HG02943 (cell line): Measurements from ENCODE around the gene MYOD1.

ENCODE experiments used
- ATAC-seq: cut with Tn5 transposase; IDR thresholded peaks from one replicate; pipeline ENCODE4 v1.9.1; 2021; ENCODE audit warnings: mild to moderate bottlenecking, low read depth, moderate library complexity; ENCODE audit not compliant: unreplicated experiment

The MYOD1 gene

DNA sequence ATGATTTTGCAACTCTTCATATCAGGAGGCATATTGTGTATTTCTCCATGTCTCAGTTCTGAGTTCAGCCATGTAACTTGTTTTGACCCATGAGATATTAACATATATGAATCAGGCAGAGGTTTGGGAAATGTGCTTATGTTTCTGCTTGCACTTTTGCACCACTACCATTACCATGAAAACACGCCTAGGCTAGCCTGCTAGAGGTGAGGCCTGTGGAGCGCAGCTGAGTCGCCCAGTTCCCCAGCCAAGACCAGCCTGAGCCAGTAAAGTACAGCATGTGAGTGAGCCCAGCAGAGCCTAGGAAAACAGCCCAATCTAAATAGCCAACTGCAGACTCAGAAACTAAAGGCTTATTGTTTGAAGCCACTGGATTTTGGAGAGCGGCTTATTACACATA is 18.4 kb upstream of the MYOD1 start:
- ATAC-seq: no peak

DNA sequence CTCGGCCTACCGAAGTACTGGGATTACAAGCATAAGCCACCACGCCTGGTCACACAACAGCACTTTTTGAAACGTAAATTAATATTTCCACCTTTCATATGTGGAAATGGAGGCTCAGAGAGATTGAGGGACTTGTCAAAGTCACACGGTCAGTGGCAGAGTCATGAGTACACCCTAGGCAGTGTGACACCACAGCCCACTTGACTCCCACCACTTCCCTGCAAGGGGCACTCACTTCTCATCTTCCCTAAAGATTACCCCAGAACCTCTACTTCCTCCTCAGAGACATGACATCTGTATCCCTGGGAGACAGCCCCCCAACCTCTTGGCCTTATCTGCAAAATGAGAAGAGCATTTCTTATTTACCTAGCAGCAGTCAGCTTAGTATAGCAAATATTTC is 16.5 kb upstream of the MYOD1 start:
- no peak for ATAC-seq

DNA sequence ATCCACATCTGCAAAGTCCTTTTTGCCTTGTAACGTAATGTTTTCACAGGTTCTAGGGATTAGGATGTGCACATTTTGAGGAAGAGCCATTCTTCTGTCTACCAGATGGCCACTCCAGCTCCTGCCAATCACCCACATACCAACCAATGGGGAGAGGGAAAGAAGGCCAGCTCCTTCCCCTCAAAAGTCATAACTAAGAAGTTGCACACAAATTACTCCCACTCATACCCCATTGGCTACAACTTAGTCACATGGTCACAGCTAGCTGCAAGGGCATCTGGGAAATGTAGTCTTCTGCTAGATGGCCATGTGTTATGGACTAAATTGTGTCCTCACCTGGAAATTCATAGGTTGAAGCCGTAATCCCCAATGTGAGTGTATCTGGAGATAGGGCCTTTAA is 15.4 kb upstream of the MYOD1 start:
- ATAC-seq: no peak

GRCh38 chr11:17707830-17708229 is 11.5 kb upstream of the MYOD1 start:
- no peak for ATAC-seq

DNA sequence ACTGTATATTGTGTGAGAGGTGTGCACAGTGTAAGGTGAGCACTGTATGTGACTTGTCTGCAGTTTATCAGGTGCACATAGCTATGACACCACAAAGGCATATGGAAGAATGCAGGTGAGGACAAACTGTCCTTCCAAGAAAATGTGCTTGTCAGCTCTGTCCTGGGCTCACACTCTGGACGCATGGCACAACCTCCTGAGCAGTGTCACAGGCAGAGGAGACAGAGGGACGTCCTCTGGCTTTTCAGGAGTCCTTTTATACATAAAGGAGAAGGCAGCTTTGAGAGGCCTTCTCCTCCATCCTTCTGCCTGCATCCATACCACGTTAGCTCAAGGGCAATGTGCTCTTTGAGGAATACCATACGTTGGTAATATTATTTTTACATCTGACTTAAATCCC is 7.5 kb upstream of the MYOD1 start:
- no peak for ATAC-seq

DNA sequence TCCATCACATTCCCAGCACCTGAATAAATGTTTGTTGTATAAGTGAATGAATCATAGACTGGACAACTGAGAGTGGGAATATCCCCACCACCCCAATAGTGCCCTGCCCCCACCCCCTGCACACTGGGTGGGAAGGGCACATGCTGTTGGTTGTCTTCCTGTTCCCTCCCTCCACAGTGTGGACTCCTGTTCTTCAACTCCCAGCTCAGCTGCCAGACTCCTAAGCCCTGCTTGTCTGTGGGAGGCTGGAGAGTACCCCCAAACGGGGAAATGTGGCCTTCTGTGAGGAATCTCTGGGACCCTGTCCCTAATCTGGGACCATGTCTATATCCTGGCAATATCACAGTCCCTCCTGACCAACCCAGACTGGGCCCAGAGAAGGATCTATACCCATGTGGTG is 5.5 kb upstream of the MYOD1 start:
- ATAC-seq: no peak

DNA sequence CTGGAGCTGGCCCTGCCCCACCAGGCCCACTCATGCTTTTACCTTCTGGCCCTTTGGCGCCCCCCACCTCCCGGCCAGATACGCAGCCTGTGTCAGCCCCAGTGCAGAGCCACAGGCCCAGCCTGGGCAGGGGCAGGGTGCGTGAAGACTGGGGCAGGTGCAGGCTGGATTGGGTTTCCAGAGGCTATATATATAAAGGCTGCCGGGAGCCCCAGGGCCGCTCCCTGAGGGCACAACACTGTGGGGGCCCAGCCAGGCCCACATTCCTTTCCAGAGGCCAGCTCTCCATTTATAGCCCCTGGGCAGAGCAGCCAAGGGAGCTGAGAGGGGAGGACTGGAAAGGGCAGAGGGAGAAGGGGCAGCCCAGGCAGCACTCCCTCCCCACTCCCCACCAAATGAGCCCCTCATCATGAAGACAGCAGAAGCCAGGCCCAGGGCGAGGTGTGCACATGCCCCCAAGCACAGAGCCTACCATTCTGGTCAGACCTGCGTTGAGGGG is 5.0 kb upstream of the MYOD1 start:
- no peak for ATAC-seq

GRCh38 chr11:17714870-17715269 is 4.5 kb upstream of the MYOD1 start:
- no peak for ATAC-seq

- no peak for ATAC-seq
Measured at GRCh38 chr11:17716807-17717206, 2.6 kb upstream of the MYOD1 start.

DNA sequence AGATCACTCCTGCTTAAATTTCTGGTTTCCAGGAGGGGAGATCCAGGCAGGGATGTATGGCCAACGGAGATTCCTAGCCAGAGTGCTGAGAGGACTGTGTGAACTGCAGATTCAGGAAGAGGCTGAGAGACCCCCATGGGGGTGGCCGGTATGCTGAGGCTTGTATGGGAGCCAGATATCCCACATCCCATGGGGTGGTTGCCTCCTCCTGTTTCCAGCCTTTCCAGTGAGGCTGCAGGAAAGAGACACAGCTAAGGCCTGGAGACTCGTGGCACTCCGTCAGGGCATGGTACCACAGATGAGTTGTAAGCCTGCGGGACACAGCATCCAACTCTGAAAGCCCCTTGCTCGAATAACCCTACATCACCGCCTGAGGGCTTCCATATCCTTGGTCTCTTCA is 1.4 kb upstream of the MYOD1 start:
- ATAC-seq: no peak

- no peak for ATAC-seq
Measured at GRCh38 chr11:17718510-17718962, 835 bp upstream of the MYOD1 start.

- ATAC-seq: no peak
Measured at GRCh38 chr11:17719938-17720795, 796 bp downstream of the MYOD1 start.

DNA sequence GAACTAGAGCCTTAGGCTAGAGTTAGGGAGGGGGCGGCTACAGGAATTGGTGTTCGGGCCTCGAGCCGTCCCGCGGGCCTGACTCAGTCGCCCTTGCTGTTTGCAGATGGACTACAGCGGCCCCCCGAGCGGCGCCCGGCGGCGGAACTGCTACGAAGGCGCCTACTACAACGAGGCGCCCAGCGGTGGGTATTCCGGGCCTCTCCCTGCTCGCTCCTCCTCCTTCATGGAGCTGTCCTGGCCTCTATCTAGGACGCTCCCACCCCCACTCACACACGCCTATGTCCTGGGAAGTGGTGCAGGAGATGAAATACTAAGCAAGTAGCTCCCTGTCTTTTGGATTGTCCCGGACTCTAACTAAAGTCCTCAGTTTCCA is 1.4 kb downstream of the MYOD1 start:
- no peak for ATAC-seq

DNA sequence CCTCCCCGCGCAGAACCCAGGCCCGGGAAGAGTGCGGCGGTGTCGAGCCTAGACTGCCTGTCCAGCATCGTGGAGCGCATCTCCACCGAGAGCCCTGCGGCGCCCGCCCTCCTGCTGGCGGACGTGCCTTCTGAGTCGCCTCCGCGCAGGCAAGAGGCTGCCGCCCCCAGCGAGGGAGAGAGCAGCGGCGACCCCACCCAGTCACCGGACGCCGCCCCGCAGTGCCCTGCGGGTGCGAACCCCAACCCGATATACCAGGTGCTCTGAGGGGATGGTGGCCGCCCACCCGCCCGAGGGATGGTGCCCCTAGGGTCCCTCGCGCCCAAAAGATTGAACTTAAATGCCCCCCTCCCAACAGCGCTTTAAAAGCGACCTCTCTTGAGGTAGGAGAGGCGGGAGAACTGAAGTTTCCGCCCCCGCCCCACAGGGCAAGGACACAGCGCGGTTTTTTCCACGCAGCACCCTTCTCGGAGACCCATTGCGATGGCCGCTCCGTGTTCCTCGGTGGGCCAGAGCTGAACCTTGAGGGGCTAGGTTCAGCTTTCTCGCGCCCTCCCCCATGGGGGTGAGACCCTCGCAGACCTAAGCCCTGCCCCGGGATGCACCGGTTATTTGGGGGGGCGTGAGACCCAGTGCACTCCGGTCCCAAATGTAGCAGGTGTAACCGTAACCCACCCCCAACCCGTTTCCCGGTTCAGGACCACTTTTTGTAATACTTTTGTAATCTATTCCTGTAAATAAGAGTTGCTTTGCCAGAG is 2.0 kb downstream of the MYOD1 start:
- no peak for ATAC-seq

GRCh38 chr11:17722000-17722643 is 2.8 kb downstream of the MYOD1 start:
- no peak for ATAC-seq

DNA sequence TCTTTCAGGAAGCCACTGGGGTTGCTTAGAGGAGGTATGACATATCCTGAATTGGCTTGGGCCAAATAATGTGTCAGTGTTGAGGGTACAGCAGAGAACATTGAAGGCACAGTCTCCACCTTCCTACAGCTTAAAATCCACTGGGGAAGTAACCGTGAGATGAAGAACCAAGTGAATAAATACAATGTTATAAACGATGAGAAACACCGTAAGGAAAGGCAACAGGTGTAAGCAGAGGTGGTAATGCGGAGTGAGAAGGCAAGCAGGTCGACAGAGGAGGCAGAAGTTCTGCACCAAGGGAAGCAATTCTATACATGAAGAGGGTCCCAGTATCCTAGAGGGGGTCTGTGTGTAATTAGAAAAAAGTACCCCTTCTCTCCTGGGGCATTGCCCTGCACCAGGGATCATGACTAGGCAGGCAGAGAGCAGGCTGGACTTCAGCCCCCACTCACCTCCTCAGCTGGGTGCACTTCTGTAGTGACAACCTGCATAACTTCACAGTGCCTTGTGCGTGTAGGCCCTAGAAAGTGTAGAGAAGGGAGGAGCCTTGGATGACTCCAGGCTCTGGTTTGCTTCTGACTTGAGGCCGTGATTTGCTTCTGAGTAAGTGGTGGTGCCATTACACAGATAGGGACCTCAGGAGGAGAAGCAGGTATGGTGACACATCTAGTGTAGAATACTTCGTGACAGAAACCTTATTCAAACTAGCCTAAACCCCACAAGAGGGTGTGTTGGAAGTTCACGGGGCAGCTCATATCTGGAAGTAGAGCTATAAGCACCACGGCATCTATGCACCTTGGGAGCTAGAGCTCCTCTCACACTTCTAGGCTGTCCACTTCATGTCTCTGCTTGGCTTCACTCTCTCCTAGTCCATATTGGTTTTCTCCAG is 4.9 kb downstream of the MYOD1 start:
- ATAC-seq: no peak

GRCh38 chr11:17725174-17725573 is 5.8 kb downstream of the MYOD1 start:
- no peak for ATAC-seq

GRCh38 chr11:17730137-17730536 is 10.8 kb downstream of the MYOD1 start:
- ATAC-seq: no peak

DNA sequence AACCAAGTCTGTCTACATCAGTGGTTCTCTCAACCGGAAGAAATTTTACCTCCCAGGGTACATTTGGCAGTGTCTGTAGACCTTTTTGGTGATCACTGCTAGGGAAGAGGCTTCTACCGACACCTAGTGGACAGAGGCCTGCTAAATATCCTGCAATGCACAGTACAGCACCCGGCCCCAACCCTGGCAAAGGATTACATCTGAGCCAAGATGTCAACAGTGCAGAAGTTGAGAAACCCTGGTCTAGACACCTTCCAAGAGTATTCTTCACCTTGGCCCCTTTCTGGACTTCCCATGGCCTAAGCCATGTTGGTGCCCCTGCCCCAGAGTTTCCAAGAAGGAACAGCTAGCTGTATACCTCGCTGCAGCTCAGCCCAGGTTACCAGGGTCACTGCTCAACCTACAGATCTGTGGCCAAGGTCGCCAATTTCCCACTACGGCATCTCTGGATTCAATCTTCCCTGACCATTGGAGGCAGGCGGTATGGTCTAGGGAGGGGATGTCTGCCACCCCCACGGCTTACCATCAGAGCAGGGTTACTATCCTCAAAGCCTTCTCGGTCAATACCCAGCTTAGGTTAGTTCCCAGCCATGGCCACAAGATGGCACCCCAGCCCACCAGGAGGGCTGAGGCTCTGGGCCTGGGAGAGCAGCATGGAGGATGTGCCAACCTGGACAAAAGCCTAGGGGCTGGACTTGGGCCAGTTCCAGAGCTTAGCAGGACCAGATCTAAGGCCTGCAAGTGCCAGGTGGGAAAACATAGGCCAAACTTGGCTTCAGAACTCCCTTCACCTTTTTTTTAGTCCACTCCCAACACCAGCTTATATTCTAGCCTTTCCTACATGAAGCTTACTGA is 11.5 kb downstream of the MYOD1 start:
- ATAC-seq: peak; percentile 70
